ENCODE measurements around the gene WDR70. TPM values are rescaled to one million over a fixed set of nuclear protein-coding genes. Genes with fewer than 3 reads are reported as not detected.

Gene WDR70
- total and polyA plus RNA-seq, 9 donors: 20.9 to 36.5 (median 31.4) TPM

DNA sequence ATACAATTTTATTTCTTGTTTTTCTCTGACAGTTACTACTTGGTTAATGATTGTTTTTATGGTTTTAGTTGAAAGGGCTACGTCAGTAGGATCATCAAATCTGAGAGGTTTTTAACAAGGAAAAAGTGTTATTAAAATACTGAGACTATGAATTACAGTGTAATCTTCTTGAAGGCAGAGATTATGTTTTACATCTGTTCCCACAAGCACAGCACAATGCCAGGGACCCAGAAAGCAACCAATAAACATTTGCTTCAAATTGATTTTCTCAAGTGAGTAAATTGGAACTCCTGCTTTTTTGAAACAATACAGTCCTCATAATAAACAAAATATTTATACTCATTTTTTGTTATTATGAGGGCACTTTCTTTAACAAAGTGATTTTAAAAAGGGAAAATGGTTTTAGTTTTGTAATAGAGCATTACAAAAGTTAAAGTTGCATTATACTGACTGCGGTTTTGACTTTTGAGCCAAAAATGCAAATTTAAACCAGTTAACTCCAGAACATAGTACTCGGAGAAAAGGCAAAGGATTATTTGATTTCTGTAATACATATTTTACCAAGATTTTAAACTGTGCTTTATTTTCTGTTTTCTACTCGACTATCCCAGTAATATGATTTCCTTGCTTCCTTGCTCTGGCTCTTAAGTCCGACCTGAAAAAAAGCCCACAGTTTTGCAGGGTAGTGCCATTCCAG is 283.8 kb downstream of the WDR70 start:
- Histone ChIP-seq H3K4me3 (no peak overlapping the region), H3K27ac (no peak overlapping the region), H3K36me3 (no peaks in the 10 kb centered on the region), H3K9me3 (no peaks in the 10 kb centered on the region), H3K27me3 (no peaks in the 10 kb centered on the region), H3K4me1 (ENCODE audit: insufficient read depth) (peaks cover 9% of the 10 kb centered on the region)
- intact Hi-C loops (cut with DNase I): no loop called here
- 11 to 22% (median 12%) methylated on average over 5 of the region's 5 CpGs for WGBS, 3 donors
- TF ChIP-seq EP300 (IDR thresholded peaks at IDR 0.05): no peak
- no peak for TF ChIP-seq POLR2A (IDR thresholded peaks at IDR 0.05)
- DNase-seq: no peak

DNA sequence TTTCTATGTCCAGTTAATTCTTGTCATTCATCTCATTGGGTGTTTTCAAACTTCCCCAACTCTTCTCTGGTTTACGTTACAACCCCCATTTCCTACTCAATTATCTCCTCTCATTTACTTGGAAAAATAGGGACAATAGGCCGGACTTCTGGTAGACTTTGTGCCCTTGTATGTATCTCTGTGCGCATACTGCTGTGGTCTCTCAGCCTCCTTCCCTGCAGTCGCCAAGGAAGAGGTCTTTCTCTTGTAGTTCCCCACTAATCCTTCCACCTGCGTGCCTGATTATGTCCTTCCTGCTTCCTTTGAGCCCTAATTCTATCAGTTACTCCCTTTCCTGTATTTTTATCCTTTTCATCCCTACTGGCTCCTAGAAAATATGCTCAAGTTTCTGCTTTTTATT is 284.4 kb downstream of the WDR70 start:
- Histone ChIP-seq H3K27me3 (no peaks in the 10 kb centered on the region), H3K27ac (no peak overlapping the region), H3K9me3 (no peaks in the 10 kb centered on the region), H3K36me3 (no peaks in the 10 kb centered on the region), H3K4me1 (ENCODE audit: insufficient read depth) (peaks cover 10% of the 10 kb centered on the region), H3K4me3 (no peak overlapping the region)
- intact Hi-C loops (cut with DNase I): no loop called here
- no peak for TF ChIP-seq POLR2A (IDR thresholded peaks at IDR 0.05)
- TF ChIP-seq, protein P1, sequence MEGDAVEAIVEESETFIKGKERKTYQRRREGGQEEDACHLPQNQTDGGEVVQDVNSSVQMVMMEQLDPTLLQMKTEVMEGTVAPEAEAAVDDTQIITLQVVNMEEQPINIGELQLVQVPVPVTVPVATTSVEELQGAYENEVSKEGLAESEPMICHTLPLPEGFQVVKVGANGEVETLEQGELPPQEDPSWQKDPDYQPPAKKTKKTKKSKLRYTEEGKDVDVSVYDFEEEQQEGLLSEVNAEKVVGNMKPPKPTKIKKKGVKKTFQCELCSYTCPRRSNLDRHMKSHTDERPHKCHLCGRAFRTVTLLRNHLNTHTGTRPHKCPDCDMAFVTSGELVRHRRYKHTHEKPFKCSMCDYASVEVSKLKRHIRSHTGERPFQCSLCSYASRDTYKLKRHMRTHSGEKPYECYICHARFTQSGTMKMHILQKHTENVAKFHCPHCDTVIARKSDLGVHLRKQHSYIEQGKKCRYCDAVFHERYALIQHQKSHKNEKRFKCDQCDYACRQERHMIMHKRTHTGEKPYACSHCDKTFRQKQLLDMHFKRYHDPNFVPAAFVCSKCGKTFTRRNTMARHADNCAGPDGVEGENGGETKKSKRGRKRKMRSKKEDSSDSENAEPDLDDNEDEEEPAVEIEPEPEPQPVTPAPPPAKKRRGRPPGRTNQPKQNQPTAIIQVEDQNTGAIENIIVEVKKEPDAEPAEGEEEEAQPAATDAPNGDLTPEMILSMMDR (IDR thresholded peaks at IDR 0.05): no peak
- TF ChIP-seq EP300 (IDR thresholded peaks at IDR 0.05): no peak
- WGBS, 3 donors: 69 to 85% (median 75%) methylated on average over 5 of the region's 5 CpGs
- no peak for DNase-seq

DNA sequence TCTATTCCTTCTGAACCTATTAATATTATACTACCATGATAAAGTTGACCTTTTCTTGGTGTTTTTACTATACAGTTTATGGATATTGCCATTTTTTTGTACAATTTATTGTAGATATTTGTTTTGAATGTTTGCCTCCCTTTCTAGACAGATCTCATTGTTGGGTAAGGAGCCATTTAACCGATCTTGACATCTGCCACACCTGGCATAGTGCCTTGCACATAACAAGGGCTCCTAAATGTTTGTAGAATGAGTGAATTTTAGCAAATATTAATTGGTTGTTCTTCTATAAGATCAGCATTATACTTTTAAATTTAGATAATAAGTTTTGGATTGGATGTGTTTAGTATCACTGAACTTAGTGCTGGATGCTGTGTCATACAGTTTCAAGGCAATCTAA is 285.4 kb downstream of the WDR70 start:
- Histone ChIP-seq H3K27ac (no peak overlapping the region), H3K27me3 (no peaks in the 10 kb centered on the region), H3K4me1 (ENCODE audit: insufficient read depth) (peaks cover 11% of the 10 kb centered on the region), H3K36me3 (no peaks in the 10 kb centered on the region), H3K4me3 (no peak overlapping the region), H3K9me3 (no peaks in the 10 kb centered on the region)
- TF ChIP-seq, protein P1 (IDR thresholded peaks at IDR 0.05): no peak
- no peak for TF ChIP-seq EP300 (IDR thresholded peaks at IDR 0.05)
- TF ChIP-seq POLR2A (IDR thresholded peaks at IDR 0.05): no peak
- no peak for DNase-seq
- WGBS, 3 donors: 92 to 98% (median 96%) methylated on average over 1 of the region's 1 CpG
- intact Hi-C loops (cut with DNase I): no loop called here

DNA sequence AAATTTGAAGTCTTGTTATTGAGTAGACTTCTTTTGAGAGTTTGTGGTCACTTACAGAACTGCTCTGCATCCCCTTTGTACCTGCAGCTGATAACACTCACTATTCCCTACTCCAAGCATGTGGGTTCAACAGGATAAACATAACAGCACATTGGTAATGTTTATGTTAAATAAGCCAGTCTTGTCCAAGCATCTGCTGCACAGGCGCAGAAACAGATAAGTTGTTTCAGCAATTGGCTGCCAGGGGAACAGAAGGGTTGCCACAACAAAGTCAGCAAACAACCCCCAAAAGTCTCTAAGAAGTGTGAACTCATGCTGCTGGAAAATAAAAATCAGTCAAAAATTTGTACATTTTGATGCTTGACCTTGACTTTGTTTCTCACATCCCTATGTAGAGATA is 286.2 kb downstream of the WDR70 start:
- peaks cover 11% of the 10 kb centered on the region for H3K4me1 ChIP-seq (ENCODE audit: insufficient read depth)
- TF ChIP-seq EP300 (IDR thresholded peaks at IDR 0.05) (no peak), POLR2A (IDR thresholded peaks at IDR 0.05) (no peak)
- TF ChIP-seq, protein P1 (IDR thresholded peaks at IDR 0.05): no peak
- 8 to 34% (median 27%) methylated on average over 1 of the region's 1 CpG for WGBS, 3 donors
- H3K4me3 ChIP-seq: no peak overlapping the region
- no peaks in the 10 kb centered on the region for H3K36me3 ChIP-seq
- H3K27ac ChIP-seq: no peak overlapping the region
- no peaks in the 10 kb centered on the region for H3K27me3 ChIP-seq
- no peak for DNase-seq
- intact Hi-C loops (cut with DNase I): no loop called here
- H3K9me3 ChIP-seq: no peaks in the 10 kb centered on the region

DNA sequence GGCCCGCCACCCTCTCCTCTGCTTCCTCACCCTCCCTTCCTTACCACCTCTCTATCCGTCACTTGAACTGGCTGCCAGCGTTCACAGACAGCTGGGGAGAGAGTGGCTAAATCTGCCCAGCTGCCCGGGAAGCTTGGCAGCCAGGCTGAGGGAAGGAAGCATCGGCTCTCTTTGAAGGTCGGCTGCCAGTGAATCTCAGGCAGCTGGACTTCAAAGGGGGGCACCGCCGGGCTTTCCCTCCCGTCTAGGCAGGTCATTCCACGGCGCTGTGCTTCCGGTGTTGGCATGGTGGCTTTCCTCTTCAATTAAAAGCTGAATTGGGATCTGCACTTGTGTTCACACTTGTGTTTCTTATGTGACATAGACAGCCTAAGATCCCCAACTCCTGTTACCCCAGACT is 286.8 kb downstream of the WDR70 start:
- TF ChIP-seq EP300 (IDR thresholded peaks at IDR 0.05): no peak
- no peak for TF ChIP-seq POLR2A (IDR thresholded peaks at IDR 0.05)
- TF ChIP-seq, protein P1 (IDR thresholded peaks at IDR 0.05): no peak
- peak; percentile 15 to 70 (median 49) for DNase-seq
- Histone ChIP-seq H3K9me3 (no peaks in the 10 kb centered on the region), H3K27me3 (no peaks in the 10 kb centered on the region), H3K4me3 (no peak overlapping the region), H3K27ac (no peak overlapping the region), H3K36me3 (no peaks in the 10 kb centered on the region), H3K4me1 (ENCODE audit: insufficient read depth) (peaks cover 11% of the 10 kb centered on the region)
- WGBS, 3 donors: 28 to 58% (median 28%) methylated on average over 12 of the region's 12 CpGs
- intact Hi-C loops (cut with DNase I): no loop called here

Measured in ovary (tissue), 9 donors.